ENCODE measurements around the gene SNCB. TPM values are rescaled to one million over a fixed set of nuclear protein-coding genes. Genes with fewer than 3 reads are reported as not detected.

Gene SNCB
- total and polyA plus RNA-seq, 2 donors from 2014 or later, result not detected

- DNase-seq, result no peak
- Histone ChIP-seq H3K27me3 (ENCODE audit: control insufficient read depth, insufficient read depth, low read length) (no peaks in the 10 kb centered on the region), H3K27ac (ENCODE audit: low read depth in 2 of 2, low read length in 2 of 2) (no peak overlapping the region), H3K36me3 (ENCODE audit: control insufficient read depth in 2 of 3, insufficient read depth in 3 of 3, low read length in 3 of 3) (no peaks in the 10 kb centered on the region), H3K4me1 (ENCODE audit: control insufficient read depth in 2 of 3, insufficient read depth in 2 of 3, low read depth in 1 of 3, low read length in 3 of 3) (no peaks in the 10 kb centered on the region), H3K9ac (ENCODE audit: low read length in 3 of 3) (no peak overlapping the region), H3K9me3 (ENCODE audit: control insufficient read depth in 2 of 3, insufficient read depth in 1 of 3, low read length in 3 of 3) (no peaks in the 10 kb centered on the region), H3K4me3 (ENCODE audit: low read length in 3 of 3) (no peak overlapping the region)
- FAIRE-seq, result no peak
- TF ChIP-seq, protein P1, sequence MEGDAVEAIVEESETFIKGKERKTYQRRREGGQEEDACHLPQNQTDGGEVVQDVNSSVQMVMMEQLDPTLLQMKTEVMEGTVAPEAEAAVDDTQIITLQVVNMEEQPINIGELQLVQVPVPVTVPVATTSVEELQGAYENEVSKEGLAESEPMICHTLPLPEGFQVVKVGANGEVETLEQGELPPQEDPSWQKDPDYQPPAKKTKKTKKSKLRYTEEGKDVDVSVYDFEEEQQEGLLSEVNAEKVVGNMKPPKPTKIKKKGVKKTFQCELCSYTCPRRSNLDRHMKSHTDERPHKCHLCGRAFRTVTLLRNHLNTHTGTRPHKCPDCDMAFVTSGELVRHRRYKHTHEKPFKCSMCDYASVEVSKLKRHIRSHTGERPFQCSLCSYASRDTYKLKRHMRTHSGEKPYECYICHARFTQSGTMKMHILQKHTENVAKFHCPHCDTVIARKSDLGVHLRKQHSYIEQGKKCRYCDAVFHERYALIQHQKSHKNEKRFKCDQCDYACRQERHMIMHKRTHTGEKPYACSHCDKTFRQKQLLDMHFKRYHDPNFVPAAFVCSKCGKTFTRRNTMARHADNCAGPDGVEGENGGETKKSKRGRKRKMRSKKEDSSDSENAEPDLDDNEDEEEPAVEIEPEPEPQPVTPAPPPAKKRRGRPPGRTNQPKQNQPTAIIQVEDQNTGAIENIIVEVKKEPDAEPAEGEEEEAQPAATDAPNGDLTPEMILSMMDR (IDR thresholded peaks at IDR 0.05; ENCODE audit: borderline replicate concordance, extremely low read depth, insufficient read depth), result no peak
- intact Hi-C loops (cut with DNase I), result no loop called here
Observed at GRCh38 chr5:176575488-176576422, 54.6 kb downstream of the SNCB start.

DNA sequence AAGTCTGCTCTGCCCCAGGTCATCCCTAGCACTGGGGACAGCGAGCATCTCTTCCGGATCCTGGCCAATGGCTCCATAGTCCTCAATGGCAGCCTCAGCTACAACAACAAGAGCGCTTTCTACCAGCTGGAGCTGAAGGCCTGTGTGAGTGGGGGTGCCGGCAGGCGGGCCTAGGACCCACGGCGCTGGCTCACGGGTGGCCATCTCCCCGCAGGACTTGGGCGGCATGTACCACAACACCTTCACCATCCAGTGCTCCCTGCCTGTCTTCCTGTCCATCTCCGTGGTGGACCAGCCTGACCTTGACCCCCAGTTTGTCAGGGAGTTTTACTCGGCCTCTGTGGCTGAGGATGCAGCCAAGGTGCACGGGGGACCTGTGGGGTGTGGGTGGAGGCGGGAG, 55.3 kb downstream of the SNCB start:
- Histone ChIP-seq H3K36me3 (ENCODE audit: control insufficient read depth in 2 of 3, insufficient read depth in 3 of 3, low read length in 3 of 3) (no peaks in the 10 kb centered on the region), H3K9ac (ENCODE audit: low read length in 3 of 3) (no peak overlapping the region), H3K27me3 (ENCODE audit: control insufficient read depth, insufficient read depth, low read length) (no peaks in the 10 kb centered on the region), H3K4me3 (ENCODE audit: low read length in 3 of 3) (no peak overlapping the region), H3K27ac (ENCODE audit: low read depth in 2 of 2, low read length in 2 of 2) (no peak overlapping the region), H3K4me1 (ENCODE audit: control insufficient read depth in 2 of 3, insufficient read depth in 2 of 3, low read depth in 1 of 3, low read length in 3 of 3) (no peaks in the 10 kb centered on the region), H3K9me3 (ENCODE audit: control insufficient read depth in 2 of 3, insufficient read depth in 1 of 3, low read length in 3 of 3) (no peaks in the 10 kb centered on the region)
- FAIRE-seq (no peak), DNase-seq (no peak)
- intact Hi-C loops (cut with DNase I), result no loop called here
- TF ChIP-seq, protein P1 (IDR thresholded peaks at IDR 0.05; ENCODE audit: borderline replicate concordance, extremely low read depth, insufficient read depth), result no peak

- TF ChIP-seq, protein P1 (IDR thresholded peaks at IDR 0.05; ENCODE audit: borderline replicate concordance, extremely low read depth, insufficient read depth), result no peak
- DNase-seq, result no peak
- Histone ChIP-seq H3K36me3 (ENCODE audit: control insufficient read depth in 2 of 3, insufficient read depth in 3 of 3, low read length in 3 of 3) (no peaks in the 10 kb centered on the region), H3K4me1 (ENCODE audit: control insufficient read depth in 2 of 3, insufficient read depth in 2 of 3, low read depth in 1 of 3, low read length in 3 of 3) (no peaks in the 10 kb centered on the region), H3K27me3 (ENCODE audit: control insufficient read depth, insufficient read depth, low read length) (no peaks in the 10 kb centered on the region), H3K9ac (ENCODE audit: low read length in 3 of 3) (no peak overlapping the region), H3K4me3 (ENCODE audit: low read length in 3 of 3) (no peak overlapping the region), H3K27ac (ENCODE audit: low read depth in 2 of 2, low read length in 2 of 2) (no peak overlapping the region), H3K9me3 (ENCODE audit: control insufficient read depth in 2 of 3, insufficient read depth in 1 of 3, low read length in 3 of 3) (no peaks in the 10 kb centered on the region)
- no peak for FAIRE-seq
- intact Hi-C loops (cut with DNase I), result no loop called here
Observed at GRCh38 chr5:176574297-176574591, 56.1 kb downstream of the SNCB start.

All from kidney (tissue), 14 donors.